Myocyte (in vitro differentiated cells): ENCODE results near the gene SRCAP. TPM values are rescaled to one million over a fixed set of nuclear protein-coding genes. Genes with fewer than 3 reads are reported as not detected.

ENCODE experiments used
- total RNA-seq: library from RNA; depleted of rRNA; stranded (reverse); fragments of >200 nt; gene quantifications from 2 replicates; pipeline ENCODE4 v1.2.3, GENCODE V29; 2014

Gene SRCAP
- total RNA-seq, 1 donor from 2014 or later, result 13.9 TPM

Other genes with a start within 250 kb of the SRCAP start
- gene ITGAL, start 226.4 kb upstream of the SRCAP start, total RNA-seq, result not detected in 2 replicates
- 38.4 and 56.8 TPM in 2 replicates for gene ZNF768, start 172.6 kb upstream of the SRCAP start, total RNA-seq
- 11.9 and 14.0 TPM in 2 replicates for gene ZNF747, start 164.3 kb upstream of the SRCAP start, total RNA-seq
- 8.4 and 9.0 TPM in 2 replicates for gene ZNF764, start 140.8 kb upstream of the SRCAP start, total RNA-seq
- gene ZNF688, start 127.5 kb upstream of the SRCAP start, total RNA-seq, result 7.4 and 8.7 TPM in 2 replicates
- gene ZNF785, start 113.5 kb upstream of the SRCAP start, total RNA-seq, result 8.0 and 8.7 TPM in 2 replicates
- 7.8 and 9.2 TPM in 2 replicates for gene ZNF689, start 88.8 kb upstream of the SRCAP start, total RNA-seq
- gene PRR14, start 48.2 kb upstream of the SRCAP start, total RNA-seq, result 13.0 and 13.7 TPM in 2 replicates
- 24.6 and 25.1 TPM in 2 replicates for gene FBRS, start 40.7 kb upstream of the SRCAP start, total RNA-seq
- gene PHKG2, start 49.3 kb downstream of the SRCAP start, total RNA-seq, result 34.4 and 42.1 TPM in 2 replicates
- gene CFAP119, start 62.9 kb downstream of the SRCAP start, total RNA-seq, result 3.9 and 4.1 TPM in 2 replicates
- gene RNF40, start 63.2 kb downstream of the SRCAP start, total RNA-seq, result 67.8 and 69.5 TPM in 2 replicates
- 24.3 and 28.7 TPM in 2 replicates for gene ZNF629, start 88.0 kb downstream of the SRCAP start, total RNA-seq
- gene BCL7C, start 194.9 kb downstream of the SRCAP start, total RNA-seq, result 25.4 and 35.4 TPM in 2 replicates
- 4.2 and 5.6 TPM in 2 replicates for gene CTF1, start 197.4 kb downstream of the SRCAP start, total RNA-seq
- 11.6 and 14.9 TPM in 2 replicates for gene FBXL19, start 224.4 kb downstream of the SRCAP start, total RNA-seq
- 53.9 and 60.0 TPM in 2 replicates for gene ORAI3, start 249.9 kb downstream of the SRCAP start, total RNA-seq